ENCODE data around the gene HDAC5.
"Not testable (repeated sequence)": the region's sequence is repeated elsewhere in the genome, so short reads cannot be mapped to it uniquely, and the experiment has no call there.

HDAC5 gene

GRCh38 chr17:44133918-44134476, 10.6 kb upstream of the HDAC5 start:
- no peak for DNase-seq (ENCODE audit: low spot score)

- no peak for DNase-seq (ENCODE audit: low spot score)
Measured at GRCh38 chr17:44132275-44132821, 8.9 kb upstream of the HDAC5 start.

GRCh38 chr17:44131372-44131771, 7.9 kb upstream of the HDAC5 start:
- not testable (repeated sequence) for DNase-seq (ENCODE audit: low spot score)

- DNase-seq (ENCODE audit: low spot score), result no peak
Measured at GRCh38 chr17:44130693-44131349, 7.4 kb upstream of the HDAC5 start.

- no peak for DNase-seq (ENCODE audit: low spot score)
Measured at GRCh38 chr17:44128383-44128782, 4.9 kb upstream of the HDAC5 start.

- DNase-seq (ENCODE audit: low spot score), result no peak
Measured at GRCh38 chr17:44124118-44124438, 637 bp upstream of the HDAC5 start.

GRCh38 chr17:44122816-44123355, 555 bp downstream of the HDAC5 start:
- DNase-seq (ENCODE audit: low spot score), result no peak

GRCh38 chr17:44121997-44122815, 1.2 kb downstream of the HDAC5 start:
- DNase-seq (ENCODE audit: low spot score), result no peak

- no peak for DNase-seq (ENCODE audit: low spot score)
Measured at GRCh38 chr17:44120851-44121605, 2.4 kb downstream of the HDAC5 start.

- not testable (repeated sequence) for DNase-seq (ENCODE audit: low spot score)
Measured at GRCh38 chr17:44120281-44120680, 3.2 kb downstream of the HDAC5 start.

GRCh38 chr17:44119798-44120197, 3.6 kb downstream of the HDAC5 start:
- no peak for DNase-seq (ENCODE audit: low spot score)

GRCh38 chr17:44119062-44119461, 4.4 kb downstream of the HDAC5 start:
- DNase-seq (ENCODE audit: low spot score), result no peak

- no peak for DNase-seq (ENCODE audit: low spot score)
Measured at GRCh38 chr17:44118427-44119050, 4.9 kb downstream of the HDAC5 start.

GRCh38 chr17:44117351-44117750, 6.1 kb downstream of the HDAC5 start:
- no peak for DNase-seq (ENCODE audit: low spot score)

- no peak for DNase-seq (ENCODE audit: low spot score)
Measured at GRCh38 chr17:44115585-44116415, 7.6 kb downstream of the HDAC5 start.

GRCh38 chr17:44113868-44114840, 9.3 kb downstream of the HDAC5 start:
- no peak for DNase-seq (ENCODE audit: low spot score)

GRCh38 chr17:44113382-44113781, 10.1 kb downstream of the HDAC5 start:
- DNase-seq (ENCODE audit: low spot score), result no peak

GRCh38 chr17:44112284-44113280, 10.9 kb downstream of the HDAC5 start:
- no peak for DNase-seq (ENCODE audit: low spot score)
